ENCODE measurements around the gene CDH2.

GRCh38 chr18:28108814-28109213 is 68.1 kb downstream of the CDH2 start:
- TF ChIP-seq ZFP30 (CRISPR knock-in tag; IDR thresholded peaks at IDR 0.05) (no peak), TCF4 (CRISPR knock-in tag; IDR thresholded peaks at IDR 0.05; ENCODE audit: borderline replicate concordance) (no peak), BACH2 (CRISPR knock-in tag; IDR thresholded peaks at IDR 0.05; ENCODE audit: borderline replicate concordance) (no peak), TSHZ2 (CRISPR knock-in tag; IDR thresholded peaks at IDR 0.05) (no peak), CREB5 (CRISPR knock-in tag; IDR thresholded peaks at IDR 0.05; ENCODE audit: low read depth) (no peak), ZFP3 (CRISPR knock-in tag; IDR thresholded peaks at IDR 0.05) (no peak), ZC3H10 (CRISPR knock-in tag; IDR thresholded peaks at IDR 0.05) (no peak), PATZ1 (CRISPR knock-in tag; IDR thresholded peaks at IDR 0.05; ENCODE audit: borderline replicate concordance) (no peak), ZNF8 (CRISPR knock-in tag; IDR thresholded peaks at IDR 0.05) (no peak), ARNTL (CRISPR knock-in tag; IDR thresholded peaks at IDR 0.05; ENCODE audit: borderline replicate concordance, low read depth) (no peak), ZNF565 (CRISPR knock-in tag; conservative IDR thresholded peaks at IDR 0.05; ENCODE audit: low read depth) (no peak), CSRNP3 (CRISPR knock-in tag; IDR thresholded peaks at IDR 0.05) (no peak), RARB (CRISPR knock-in tag; IDR thresholded peaks at IDR 0.05) (no peak), CSDC2 (CRISPR knock-in tag; IDR thresholded peaks at IDR 0.05) (no peak)
